GM23338 (cell line): ENCODE measurements around the gene RAD51B. TPM values are rescaled to one million over a fixed set of nuclear protein-coding genes. Genes with fewer than 3 reads are reported as not detected.

Source experiments
- ATAC-seq: fragments of 200-7000 bp; cut with Tn5 transposase; 3 replicates; pipeline ENCODE4 v1.9.1; 2020
- DNase-seq: peaks from one replicate; pipeline ENCODE4 v3.0.0-alpha.2; 2015; ENCODE audit warnings: low spot score
- H2AFZ ChIP-seq: fragments of 200-600 bp; sonication (generic); 2 replicates; pipeline ENCODE4 v1.8.0; 2016; ENCODE audit warnings: antibody characterized with exemption, mild to moderate bottlenecking, moderate library complexity
- H3F3A ChIP-seq: fragments of 200-600 bp; sonication (generic); replicated peaks from 2 replicates; pipeline ENCODE4 v1.8.0; 2017; ENCODE audit warnings: antibody characterized with exemption, mixed run types, low read depth
- H3K27ac ChIP-seq: fragments of 200-600 bp; sonication (generic); 2 replicates; pipeline ENCODE4 v1.6.1; 2016; ENCODE audit warnings: low read depth
- H3K27me3 ChIP-seq: fragments of 200-600 bp; sonication (generic); 2 replicates; pipeline ENCODE4 v1.8.0; 2016; ENCODE audit warnings: mild to moderate bottlenecking, mixed run types, moderate library complexity; ENCODE audit not compliant: insufficient read depth
- H3K36me3 ChIP-seq: fragments of 200-600 bp; sonication (generic); 2 replicates; pipeline ENCODE4 v1.8.0; 2016; ENCODE audit warnings: mild to moderate bottlenecking; ENCODE audit not compliant: insufficient read depth
- H3K4me1 ChIP-seq: fragments of 200-600 bp; sonication (generic); 2 replicates; pipeline ENCODE4 v1.8.0; 2016; ENCODE audit warnings: mild to moderate bottlenecking, moderate library complexity; ENCODE audit not compliant: insufficient read depth
- H3K4me2 ChIP-seq: fragments of 200-600 bp; sonication (generic); 2 replicates; pipeline ENCODE4 v1.7.1; 2017; ENCODE audit warnings: mixed run types
- H3K4me3 ChIP-seq: fragments of 200-600 bp; sonication (generic); 2 replicates; pipeline ENCODE4 v1.6.1; 2016; ENCODE audit warnings: mixed run types
- H3K79me2 ChIP-seq: fragments of 200-600 bp; sonication (generic); replicated peaks from 2 replicates; pipeline ENCODE4 v1.8.0; 2017; ENCODE audit warnings: mild to moderate bottlenecking; ENCODE audit not compliant: insufficient read depth
- H3K9me2 ChIP-seq: fragments of 200-600 bp; sonication (generic); 2 replicates; pipeline ENCODE4 v1.8.0; 2017; ENCODE audit not compliant: insufficient read depth
- H4K20me1 ChIP-seq: fragments of 200-600 bp; sonication (generic); replicated peaks from 2 replicates; pipeline ENCODE4 v1.8.0; 2017; ENCODE audit warnings: mild to moderate bottlenecking; ENCODE audit not compliant: insufficient read depth
- H3K27ac Mint-ChIP-seq: 2 replicates; pipeline ENCODE4 v1.8.0; 2020; ENCODE audit warnings: inconsistent platforms, mild to moderate bottlenecking, moderate library complexity, mixed read lengths
- H3K27me3 Mint-ChIP-seq: 3 replicates; pipeline ENCODE4 v1.8.0; 2022; ENCODE audit warnings: low read depth, mild to moderate bottlenecking, moderate library complexity, mixed read lengths, inconsistent platforms; ENCODE audit not compliant: insufficient read depth, poor library complexity
- H3K36me3 Mint-ChIP-seq: 3 replicates; pipeline ENCODE4 v1.8.0; 2021; ENCODE audit warnings: low read depth, mild to moderate bottlenecking, inconsistent platforms, moderate library complexity, mixed read lengths
- H3K4me1 Mint-ChIP-seq: 3 replicates; pipeline ENCODE4 v1.8.0; 2020; ENCODE audit warnings: mild to moderate bottlenecking, inconsistent platforms, mixed read lengths
- H3K4me3 Mint-ChIP-seq: 3 replicates; pipeline ENCODE4 v1.8.0; 2021; ENCODE audit warnings: moderate library complexity, mild to moderate bottlenecking, inconsistent platforms, mixed read lengths
- H3K9me3 Mint-ChIP-seq: 3 replicates; pipeline ENCODE4 v1.8.0; 2020; ENCODE audit warnings: moderate library complexity, mild to moderate bottlenecking, inconsistent platforms, mixed read lengths
- CREB1 ChIP-seq: fragments of 250-450 bp; sonication (Bioruptor Pico); IDR thresholded peaks from 2 replicates; pipeline ENCODE4 v1.5.0; 2020; ENCODE audit warnings: low read depth, mild to moderate bottlenecking, moderate library complexity
- EZH2 ChIP-seq: fragments of 200-600 bp; sonication (generic); IDR thresholded peaks from one replicate; pipeline ENCODE4 v1.8.0; 2017; ENCODE audit warnings: antibody characterized with exemption, mild to moderate bottlenecking, low read depth; ENCODE audit not compliant: unreplicated experiment
- EZH2phosphoT487 ChIP-seq: fragments of 200-600 bp; sonication (generic); IDR thresholded peaks from one replicate; pipeline ENCODE4 v1.8.1; 2018; ENCODE audit warnings: antibody characterized with exemption; ENCODE audit not compliant: unreplicated experiment
- JUNB ChIP-seq: IDR thresholded peaks from one replicate; pipeline ENCODE4 v1.6.1; 2016; ENCODE audit warnings: antibody characterized with exemption; ENCODE audit not compliant: unreplicated experiment
- NANOG ChIP-seq: IDR thresholded peaks from 2 replicates; pipeline ENCODE4 v1.6.1; 2016; ENCODE audit warnings: antibody characterized with exemption, borderline replicate concordance
- POLR2AphosphoS5 ChIP-seq: IDR thresholded peaks from 2 replicates; pipeline ENCODE4 v1.6.1; 2016; ENCODE audit warnings: antibody characterized with exemption, low read depth
- REST ChIP-seq: IDR thresholded peaks from one replicate; pipeline ENCODE4 v1.6.1; 2018; ENCODE audit warnings: antibody characterized with exemption; ENCODE audit not compliant: unreplicated experiment
- STAT1 ChIP-seq: IDR thresholded peaks from one replicate; pipeline ENCODE4 v1.6.1; 2016; ENCODE audit warnings: antibody characterized with exemption; ENCODE audit not compliant: unreplicated experiment
- ZNF114 ChIP-seq: fragments of 250-450 bp; sonication (Bioruptor Pico); IDR thresholded peaks from 2 replicates; pipeline ENCODE4 v1.5.0; 2020; ENCODE audit warnings: mild to moderate bottlenecking, moderate library complexity
- ZNF331 ChIP-seq: fragments of 250-450 bp; sonication (Bioruptor Pico); IDR thresholded peaks from 2 replicates; pipeline ENCODE4 v1.5.0; 2020; ENCODE audit warnings: low read depth, mild to moderate bottlenecking, moderate library complexity
- polyA plus RNA-seq: library from polyadenylated mRNA; unstranded; fragments of >200 nt; fragmentation: Nextera tagmentation; extraction: Ambion mirVana; gene quantifications from 2 replicates; pipeline ENCODE4 v1.2.1, GENCODE V29; 2016
- total RNA-seq: library from RNA; depleted of rRNA; stranded (reverse); fragments of >200 nt; shearing (Covaris generic); gene quantifications from 2 replicates; pipeline ENCODE4 v1.2.3, GENCODE V29; 2014
- TF ChIP-seq, protein P1 (sequence below): IDR thresholded peaks from 2 replicates; pipeline ENCODE4 v1.6.1; 2016; ENCODE audit warnings: antibody characterized with exemption
- TF ChIP-seq, protein P2 (sequence below), 2 experiments: fragments of 200-600 bp in 1 of 2; sonication (generic) in 1 of 2; conservative IDR thresholded peaks; 2 replicates each; pipeline versions ENCODE4 v1.5.1 to v1.6.1; 2016 to 2017; ENCODE audit warnings: antibody characterized with exemption in 2 of 2, low read depth in 2 of 2, mild to moderate bottlenecking in 2 of 2, moderate library complexity in 1 of 2

RAD51B gene
- total and polyA plus RNA-seq, 2 experiments from 2014 or later: 15.7 to 29.1 TPM

DNA sequence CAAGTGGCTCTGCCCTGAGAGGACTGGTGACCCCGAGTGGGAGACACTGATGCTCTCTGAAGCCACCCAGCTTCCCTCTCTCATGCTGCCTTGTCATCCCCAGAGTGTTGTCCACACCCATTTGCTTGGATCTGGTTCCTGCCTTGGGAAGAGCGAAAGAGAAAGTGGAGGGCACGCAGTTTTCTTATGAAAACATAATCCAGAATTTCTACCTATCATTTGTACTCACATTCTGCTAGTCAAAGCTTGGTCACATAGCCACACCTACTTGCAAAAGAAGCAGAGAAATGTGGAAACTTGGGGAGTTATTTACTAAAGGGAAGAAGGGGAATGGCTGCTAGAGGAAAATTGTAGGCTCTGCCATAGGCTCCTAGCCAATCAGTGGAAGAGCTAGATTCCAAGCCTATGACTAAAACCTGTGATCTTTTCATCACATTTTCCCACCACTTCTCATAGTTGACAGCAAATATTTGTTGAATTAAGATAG lies 647.0 kb downstream of the RAD51B start:
- Histone ChIP-seq H3K36me3 (no peaks in the 10 kb centered on the region), H3K27ac (no peak overlapping the region), H2AFZ (no peak overlapping the region), H3K4me1 (peaks cover 24% of the 10 kb centered on the region), H3F3A (peaks cover 12% of the 10 kb centered on the region; the same call in 1 of the 2 replicates), H3K27me3 (no peaks in the 10 kb centered on the region), H3K9me2 (peaks cover 9% of the 10 kb centered on the region; the same call in 1 of the 2 replicates), H3K4me2 (no peak overlapping the region), H3K79me2 (no peaks in the 10 kb centered on the region), H4K20me1 (no peaks in the 10 kb centered on the region), H3K4me3 (no peak overlapping the region)
- ATAC-seq: no peak
- Mint-ChIP-seq H3K4me3 (no peak overlapping the region), H3K36me3 (no peaks in the 10 kb centered on the region), H3K27ac (no peak overlapping the region), H3K27me3 (peaks cover 4% of the 10 kb centered on the region), H3K4me1 (peaks cover 27% of the 10 kb centered on the region), H3K9me3 (no peaks in the 10 kb centered on the region)
- DNase-seq: no peak
- TF ChIP-seq EZH2 (no peak), STAT1 (no peak)
- TF ChIP-seq, protein P1, sequence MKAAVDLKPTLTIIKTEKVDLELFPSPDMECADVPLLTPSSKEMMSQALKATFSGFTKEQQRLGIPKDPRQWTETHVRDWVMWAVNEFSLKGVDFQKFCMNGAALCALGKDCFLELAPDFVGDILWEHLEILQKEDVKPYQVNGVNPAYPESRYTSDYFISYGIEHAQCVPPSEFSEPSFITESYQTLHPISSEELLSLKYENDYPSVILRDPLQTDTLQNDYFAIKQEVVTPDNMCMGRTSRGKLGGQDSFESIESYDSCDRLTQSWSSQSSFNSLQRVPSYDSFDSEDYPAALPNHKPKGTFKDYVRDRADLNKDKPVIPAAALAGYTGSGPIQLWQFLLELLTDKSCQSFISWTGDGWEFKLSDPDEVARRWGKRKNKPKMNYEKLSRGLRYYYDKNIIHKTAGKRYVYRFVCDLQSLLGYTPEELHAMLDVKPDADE: no peak

- Mint-ChIP-seq H3K27me3 (peaks cover 7% of the 10 kb centered on the region), H3K27ac (no peak overlapping the region), H3K4me3 (no peak overlapping the region), H3K9me3 (no peaks in the 10 kb centered on the region), H3K36me3 (no peaks in the 10 kb centered on the region), H3K4me1 (peaks cover 36% of the 10 kb centered on the region)
- H3K36me3 ChIP-seq: no peaks in the 10 kb centered on the region
- H3F3A ChIP-seq: peaks cover 12% of the 10 kb centered on the region; the same call in 1 of the 2 replicates
- H3K4me3 ChIP-seq: no peak overlapping the region
- H2AFZ ChIP-seq: no peak overlapping the region
- peaks cover 9% of the 10 kb centered on the region; the same call in 1 of the 2 replicates for H3K9me2 ChIP-seq
- H3K79me2 ChIP-seq: no peaks in the 10 kb centered on the region
- H3K27me3 ChIP-seq: no peaks in the 10 kb centered on the region
- no peak for ATAC-seq
- H3K27ac ChIP-seq: no peak overlapping the region
- H4K20me1 ChIP-seq: no peaks in the 10 kb centered on the region
- H3K4me1 ChIP-seq: peaks cover 31% of the 10 kb centered on the region
- no peak overlapping the region for H3K4me2 ChIP-seq
- no peak for DNase-seq
- TF ChIP-seq ZNF331 (CRISPR knock-in tag) (no peak), ZNF114 (CRISPR knock-in tag) (no peak), JUNB (no peak), POLR2AphosphoS5 (no peak), REST (no peak), NANOG (no peak), CREB1 (CRISPR knock-in tag) (no peak), EZH2phosphoT487 (no peak)
- TF ChIP-seq, protein P1: no peak
- TF ChIP-seq, protein P2, sequence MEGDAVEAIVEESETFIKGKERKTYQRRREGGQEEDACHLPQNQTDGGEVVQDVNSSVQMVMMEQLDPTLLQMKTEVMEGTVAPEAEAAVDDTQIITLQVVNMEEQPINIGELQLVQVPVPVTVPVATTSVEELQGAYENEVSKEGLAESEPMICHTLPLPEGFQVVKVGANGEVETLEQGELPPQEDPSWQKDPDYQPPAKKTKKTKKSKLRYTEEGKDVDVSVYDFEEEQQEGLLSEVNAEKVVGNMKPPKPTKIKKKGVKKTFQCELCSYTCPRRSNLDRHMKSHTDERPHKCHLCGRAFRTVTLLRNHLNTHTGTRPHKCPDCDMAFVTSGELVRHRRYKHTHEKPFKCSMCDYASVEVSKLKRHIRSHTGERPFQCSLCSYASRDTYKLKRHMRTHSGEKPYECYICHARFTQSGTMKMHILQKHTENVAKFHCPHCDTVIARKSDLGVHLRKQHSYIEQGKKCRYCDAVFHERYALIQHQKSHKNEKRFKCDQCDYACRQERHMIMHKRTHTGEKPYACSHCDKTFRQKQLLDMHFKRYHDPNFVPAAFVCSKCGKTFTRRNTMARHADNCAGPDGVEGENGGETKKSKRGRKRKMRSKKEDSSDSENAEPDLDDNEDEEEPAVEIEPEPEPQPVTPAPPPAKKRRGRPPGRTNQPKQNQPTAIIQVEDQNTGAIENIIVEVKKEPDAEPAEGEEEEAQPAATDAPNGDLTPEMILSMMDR (conservative IDR thresholded peaks at IDR 0.05; ENCODE audit: low read depth in 2 of 2): no peak
These were observed 647.8 kb downstream of the RAD51B start for GRCh38 chr14:68467425-68467824.
